Mesendoderm (in vitro differentiated cells): Measurements from ENCODE around the gene CENPX.

ENCODE experiments used
- DNase-seq: peaks from one replicate; pipeline ENCODE4 v3.0.0; 2013
- H2AK5ac ChIP-seq: 2 replicates; pipeline ENCODE4 v1.6.1; 2013; ENCODE audit warnings: low read length, inconsistent platforms
- H2BK120ac ChIP-seq: 2 replicates; pipeline ENCODE4 v1.6.1; 2013; ENCODE audit warnings: low read depth, mild to moderate bottlenecking, low read length, moderate library complexity, mixed read lengths
- H2BK15ac ChIP-seq: replicated peaks from 2 replicates; pipeline ENCODE4 v1.6.1; 2013; ENCODE audit warnings: low read depth, mild to moderate bottlenecking, moderate library complexity
- H2BK5ac ChIP-seq: 2 replicates; pipeline ENCODE4 v1.6.1; 2013; ENCODE audit warnings: low read length, inconsistent platforms
- H3K18ac ChIP-seq: 2 replicates; pipeline ENCODE4 v1.6.1; 2013; ENCODE audit warnings: mild to moderate bottlenecking, low read length, mixed read lengths
- H3K23ac ChIP-seq: one replicate; pipeline ENCODE4 v1.6.1; 2013; ENCODE audit warnings: low read length
- H3K27ac ChIP-seq: 2 replicates; pipeline ENCODE4 v1.5.1; 2013; ENCODE audit warnings: low read depth, mild to moderate bottlenecking, inconsistent platforms, low read length, moderate library complexity
- H3K27me3 ChIP-seq: 2 replicates; pipeline ENCODE4 v1.6.1; 2013; ENCODE audit warnings: low read length, control low read depth, mild to moderate bottlenecking, inconsistent platforms; ENCODE audit not compliant: insufficient read depth, poor library complexity
- H3K36me3 ChIP-seq: 2 replicates; pipeline ENCODE4 v1.6.1; 2013; ENCODE audit warnings: low read length, inconsistent platforms; ENCODE audit not compliant: control insufficient read depth, insufficient read depth
- H3K4ac ChIP-seq: one replicate; pipeline ENCODE4 v1.6.1; 2013; ENCODE audit warnings: low read depth, mild to moderate bottlenecking, low read length, moderate library complexity
- H3K4me1 ChIP-seq: 2 replicates; pipeline ENCODE4 v1.6.1; 2013; ENCODE audit warnings: low read depth, low read length, inconsistent platforms; ENCODE audit not compliant: control insufficient read depth
- H3K4me2 ChIP-seq: 2 replicates; pipeline ENCODE4 v1.6.1; 2013; ENCODE audit warnings: low read length
- H3K4me3 ChIP-seq: 2 replicates; pipeline ENCODE4 v1.5.1; 2013; ENCODE audit warnings: mild to moderate bottlenecking, low read length
- H3K56ac ChIP-seq: one replicate; pipeline ENCODE4 v1.6.1; 2013; ENCODE audit warnings: low read length
- H3K79me1 ChIP-seq: 2 replicates; pipeline ENCODE4 v1.6.1; 2013; ENCODE audit warnings: low read length, inconsistent platforms
- H3K79me2 ChIP-seq: 2 replicates; pipeline ENCODE4 v1.6.1; 2013; ENCODE audit warnings: mild to moderate bottlenecking, low read length; ENCODE audit not compliant: control insufficient read depth, insufficient read depth
- H3K9ac ChIP-seq: 2 replicates; pipeline ENCODE4 v1.6.1; 2013; ENCODE audit warnings: low read length, inconsistent platforms
- H4K5ac ChIP-seq: one replicate; pipeline ENCODE4 v1.6.1; 2013; ENCODE audit warnings: low read length
- H4K8ac ChIP-seq: one replicate; pipeline ENCODE4 v1.6.1; 2013; ENCODE audit warnings: low read depth, mild to moderate bottlenecking, control low read depth, low read length, moderate library complexity
- WGBS: extraction: QIAGEN DNeasy Blood & Tissue Kit; methylation state at CpG from one replicate; pipeline ENCODE4 v1.1.7; 2013; ENCODE audit warnings: low lambda C conversion rate, missing lambda C conversion rate; ENCODE audit not compliant: insufficient coverage; ENCODE audit errors: extremely low coverage; 5-methylcytosine and 5-hydroxymethylcytosine counted together

CENPX gene

GRCh38 chr17:81980122-81980521, 42.6 kb downstream of the CENPX start:
- Histone ChIP-seq H3K4ac (no peak overlapping the region), H3K4me2 (no peak overlapping the region), H2BK5ac (no peak overlapping the region), H4K5ac (no peak overlapping the region), H2BK120ac (no peak overlapping the region), H2BK15ac (no peak overlapping the region), H2AK5ac (no peak overlapping the region), H3K4me3 (no peak overlapping the region), H3K18ac (no peak overlapping the region), H3K4me1 (no peaks in the 10 kb centered on the region), H4K8ac (no peak overlapping the region), H3K27me3 (no peaks in the 10 kb centered on the region), H3K9ac (no peak overlapping the region), H3K27ac (no peak overlapping the region), H3K36me3 (peaks cover 3% of the 10 kb centered on the region), H3K56ac (no peak overlapping the region), H3K79me2 (peaks cover 2% of the 10 kb centered on the region), H3K79me1 (peaks cover 3% of the 10 kb centered on the region), H3K23ac (no peak overlapping the region)
- DNase-seq: no peak
- WGBS: no CpG with 5 or more reads among the region's 4 CpGs

GRCh38 chr17:81978524-81979298, 44.0 kb downstream of the CENPX start:
- H3K9ac ChIP-seq: no peak overlapping the region

DNA sequence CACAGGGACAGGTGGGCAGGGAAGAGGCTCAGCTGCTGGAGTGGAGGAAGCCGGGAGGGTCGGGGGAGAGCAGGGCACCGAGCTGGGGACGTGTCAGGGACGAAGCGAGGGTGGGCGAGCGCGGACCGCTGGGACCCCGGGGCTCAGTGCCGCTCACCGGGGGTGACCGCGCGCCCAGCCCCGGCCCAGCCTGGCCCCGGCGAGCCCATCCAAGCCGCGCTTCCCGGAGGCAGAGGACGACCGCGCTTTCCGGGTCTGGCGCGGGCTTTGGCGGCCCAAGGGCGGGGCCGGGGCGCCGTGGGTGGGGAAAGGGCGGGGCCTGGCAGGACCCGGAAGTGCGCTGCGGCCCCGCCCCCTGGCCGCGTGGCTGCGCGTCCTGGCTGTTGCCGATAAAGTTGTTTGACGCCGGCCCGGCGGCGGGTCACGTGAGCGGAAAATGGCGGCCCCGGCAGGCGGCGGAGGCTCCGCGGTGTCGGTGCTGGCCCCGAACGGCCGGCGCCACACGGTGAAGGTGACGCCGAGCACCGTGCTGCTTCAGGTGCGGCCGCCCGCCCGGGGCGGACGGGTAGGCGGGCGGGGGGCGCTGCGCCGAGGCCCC, 45.4 kb downstream of the CENPX start, which contains the start of gene ASPSCR1:
Gene ASPSCR1 (plus strand): TSS at position 419 of the 598 bp plus-strand sequence. CDS start 18 bp downstream, at position 437.
- Histone ChIP-seq H3K9ac (peak within 1 kb of the TSS; percentile 88), H3K4me1 (no peaks in the 10 kb centered on the region)
- WGBS: no CpG with 5 or more reads among the region's 76 CpGs

More at GRCh38 chr17:81978524-81979298, 44.0 kb downstream of the CENPX start:
- Histone ChIP-seq H4K8ac (no peak overlapping the region), H2AK5ac (no peak overlapping the region), H2BK15ac (no peak overlapping the region), H3K79me1 (peaks cover 3% of the 10 kb centered on the region), H3K4me2 (no peak overlapping the region), H3K18ac (no peak overlapping the region), H3K36me3 (no peaks in the 10 kb centered on the region), H3K23ac (no peak overlapping the region), H3K79me2 (peaks cover 2% of the 10 kb centered on the region), H3K4me3 (no peak overlapping the region), H2BK120ac (no peak overlapping the region), H3K4me1 (no peaks in the 10 kb centered on the region), H3K56ac (no peak overlapping the region), H3K27me3 (no peaks in the 10 kb centered on the region), H2BK5ac (no peak overlapping the region), H3K27ac (no peak overlapping the region), H4K5ac (no peak overlapping the region), H3K4ac (no peak overlapping the region)
- WGBS: no CpG with 5 or more reads among the region's 27 CpGs
- DNase-seq: no peak

DNA sequence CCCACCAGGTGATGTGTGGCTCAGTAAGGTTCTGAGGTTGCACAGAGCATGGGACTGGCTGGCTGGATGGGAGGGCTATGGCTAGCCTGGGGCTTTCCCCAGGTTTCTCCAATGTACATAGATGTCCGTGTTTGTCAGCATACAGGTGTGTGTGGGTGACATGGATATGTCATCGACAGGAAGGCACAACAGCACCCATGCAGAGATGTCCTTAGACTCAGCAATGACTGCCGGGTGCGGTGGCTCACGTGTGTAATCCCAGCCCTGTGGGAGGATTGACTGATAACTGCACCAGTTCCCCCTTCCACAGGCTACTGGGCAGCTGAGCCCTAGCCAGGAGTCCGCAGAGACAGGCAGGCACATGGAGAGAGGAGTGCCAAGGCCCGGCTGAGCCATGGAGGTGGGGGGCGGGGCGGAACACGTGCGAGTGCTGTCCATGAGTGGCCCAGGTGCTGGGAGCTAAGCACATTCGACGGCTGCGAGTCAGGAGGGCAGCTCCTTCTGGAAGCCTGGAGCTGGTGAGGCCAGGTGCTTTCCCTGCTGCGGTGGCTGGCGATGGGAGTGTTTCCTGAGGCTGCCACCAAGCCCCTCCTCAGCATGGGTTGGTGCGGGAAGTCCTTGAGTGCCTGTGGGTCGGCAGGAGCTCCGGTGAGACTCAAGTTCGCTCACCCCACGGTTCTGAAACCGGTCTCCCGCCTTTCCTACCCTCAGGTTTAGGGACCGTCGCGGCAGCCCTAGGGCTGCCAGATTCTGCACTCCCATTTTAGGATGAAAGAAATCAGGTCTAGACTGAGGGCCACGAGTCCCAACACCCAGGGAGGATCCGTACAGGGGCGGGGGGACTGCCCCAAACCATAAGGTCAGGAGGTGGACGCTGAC, 46.1 kb downstream of the CENPX start:
- Histone ChIP-seq H3K36me3 (no peaks in the 10 kb centered on the region), H3K4me3 (peak overlapping the region; percentile 38), H3K79me1 (peaks cover 3% of the 10 kb centered on the region), H3K4me2 (peak overlapping the region; percentile 92), H3K27me3 (no peaks in the 10 kb centered on the region), H2AK5ac (peak overlapping the region; percentile 38), H3K4ac (peak overlapping the region; percentile 28), H3K18ac (peak overlapping the region; percentile 69), H3K4me1 (no peaks in the 10 kb centered on the region), H2BK5ac (no peak overlapping the region), H4K5ac (no peak overlapping the region), H3K23ac (peak overlapping the region; percentile 89), H3K9ac (peak overlapping the region; percentile 88), H2BK15ac (no peak overlapping the region), H3K56ac (peak overlapping the region; percentile 98), H4K8ac (no peak overlapping the region), H3K79me2 (peaks cover 2% of the 10 kb centered on the region), H3K27ac (no peak overlapping the region), H2BK120ac (peak overlapping the region; percentile 0)
- no CpG with 5 or more reads among the region's 30 CpGs for WGBS
- DNase-seq: peak; percentile 70

More for the DNA sequence above, 45.4 kb downstream of the CENPX start, which contains the start of gene ASPSCR1:
- peaks cover 3% of the 10 kb centered on the region for H3K79me1 ChIP-seq
- H2BK15ac ChIP-seq: no peak within 1 kb of the TSS
- H2AK5ac ChIP-seq: peak within 1 kb of the TSS; percentile 38
- no peak within 1 kb of the TSS for H4K5ac ChIP-seq
- no peak within 1 kb of the TSS for H2BK5ac ChIP-seq
- H3K27ac ChIP-seq: peak within 1 kb of the TSS; percentile 51
- peaks cover 2% of the 10 kb centered on the region for H3K79me2 ChIP-seq
- no peaks in the 10 kb centered on the region for H3K27me3 ChIP-seq
- H3K18ac ChIP-seq: peak within 1 kb of the TSS; percentile 93
- peak within 1 kb of the TSS; percentile 71 for H3K4me3 ChIP-seq
- H4K8ac ChIP-seq: no peak within 1 kb of the TSS
- peak within 1 kb of the TSS; percentile 100 for H3K23ac ChIP-seq
- H3K36me3 ChIP-seq: no peaks in the 10 kb centered on the region
- DNase-seq: peak; percentile 93
- H3K56ac ChIP-seq: peak within 1 kb of the TSS; percentile 98
- peak within 1 kb of the TSS; percentile 92 for H3K4me2 ChIP-seq
- peak within 1 kb of the TSS; percentile 0 for H2BK120ac ChIP-seq
- H3K4ac ChIP-seq: peak within 1 kb of the TSS; percentile 84

- Histone ChIP-seq H4K5ac (no peak overlapping the region), H3K23ac (no peak overlapping the region), H4K8ac (no peak overlapping the region), H2BK15ac (no peak overlapping the region), H3K79me1 (no peaks in the 10 kb centered on the region), H2BK120ac (no peak overlapping the region), H3K4ac (no peak overlapping the region), H3K18ac (no peak overlapping the region), H3K9ac (no peak overlapping the region), H2BK5ac (no peak overlapping the region), H3K79me2 (no peaks in the 10 kb centered on the region), H3K4me3 (no peak overlapping the region), H3K36me3 (no peaks in the 10 kb centered on the region), H3K4me1 (no peaks in the 10 kb centered on the region), H3K56ac (no peak overlapping the region), H2AK5ac (no peak overlapping the region), H3K27me3 (no peaks in the 10 kb centered on the region), H3K4me2 (no peak overlapping the region), H3K27ac (no peak overlapping the region)
- DNase-seq: no peak
Observed at GRCh38 chr17:81973432-81973831, 49.2 kb downstream of the CENPX start.
